Panc1 (cell line): ENCODE data around the gene INPP5A.

Source experiments
- CTCF ChIP-seq: fragments of 450-650 bp; IDR thresholded peaks from 2 replicates; pipeline ENCODE4 v1.5.1; 2017; ENCODE audit warnings: mild to moderate bottlenecking
- SIN3A ChIP-seq: IDR thresholded peaks from 2 replicates; pipeline ENCODE4 v1.6.1; 2012; ENCODE audit warnings: low read depth, mild to moderate bottlenecking, low read length, moderate library complexity, borderline replicate concordance; ENCODE audit not compliant: insufficient read depth

GRCh38 chr10:132634947-132635271 lies 97.3 kb downstream of the INPP5A start:
- TF ChIP-seq CTCF (no peak), SIN3A (no peak)
